HepG2 (cell line): ENCODE data around the gene TRIO. TPM values are rescaled to one million over a fixed set of nuclear protein-coding genes. Genes with fewer than 3 reads are reported as not detected.

ENCODE experiments used
- ATAC-seq: fragments of 200-7000 bp; cut with Tn5 transposase; 3 replicates; pipeline ENCODE4 v1.9.1; 2020; ENCODE audit warnings: mild to moderate bottlenecking, moderate library complexity
- BruUV-seq: library from RNA; stranded (reverse); fragments of 400-500 nt; replicated peaks from 2 replicates; lab custom pipeline; 2021; lab: Mats Ljungman, UMichigan
- CTCF ChIA-PET: fragments of 300-600 bp; formaldehyde crosslinking; extraction: SDS; loops from one replicate; lab custom pipeline; 2021; ENCODE audit warnings: low total read pairs, inconsistent platforms, low intra/inter-chr PET ratio; lab: Yijun Ruan, JAX
- POLR2A ChIA-PET: fragments of 350-600 bp; sonication (Branson Sonifier 250); formaldehyde crosslinking; loops from one replicate; lab custom pipeline; 2020; ENCODE audit warnings: antibody characterized with exemption, inconsistent platforms; lab: Yijun Ruan, JAX
- DNase-seq: peaks from one replicate; pipeline ENCODE4 v3.0.0-alpha.2; 2015; ENCODE audit warnings: low spot score
- FAIRE-seq: peaks from 3 replicates; lab custom pipeline; 2011; peaks lifted over from hg19 to GRCh38; lab: Jason Lieb, UNC
- H2AFZ ChIP-seq: one replicate; pipeline ENCODE4 v1.6.1; 2011; ENCODE audit warnings: low read length, inconsistent platforms
- H3K27ac ChIP-seq: fragments of 300-600 bp; 3 replicates; pipeline ENCODE4 v1.8.0; 2011; ENCODE audit warnings: mixed run types, mild to moderate bottlenecking, mixed read lengths, low read length, inconsistent platforms; ENCODE audit not compliant: insufficient read depth; ENCODE audit errors: extremely low read length
- H3K27me3 ChIP-seq, 2 experiments: fragments of 200-600 bp in 1 of 2; 2 replicates in 1 of 2; 3 replicates in 1 of 2; pipeline versions ENCODE4 v1.6.0 to v1.8.0; 2011; ENCODE audit warnings: low read length in 2 of 2, mild to moderate bottlenecking in 2 of 2, moderate library complexity in 2 of 2, inconsistent platforms in 1 of 2; ENCODE audit not compliant: insufficient read depth in 2 of 2, control insufficient read depth in 1 of 2
- H3K36me3 ChIP-seq, 2 experiments: fragments of 200-600 bp in 1 of 2; replicated peaks in 1 of 2; 2 replicates in 1 of 2; 3 replicates in 1 of 2; pipeline versions ENCODE4 v1.5.1 to v1.8.0; 2011; ENCODE audit warnings: low read length in 2 of 2, inconsistent platforms in 1 of 2; ENCODE audit not compliant: insufficient read depth in 2 of 2, control insufficient read depth in 1 of 2
- H3K4me1 ChIP-seq: 2 replicates; pipeline ENCODE4 v1.5.1; 2012; ENCODE audit warnings: low read length, inconsistent platforms; ENCODE audit not compliant: insufficient read depth
- H3K4me2 ChIP-seq: 2 replicates; pipeline ENCODE4 v1.6.0; 2011; ENCODE audit warnings: low read depth, low read length, inconsistent platforms
- H3K4me3 ChIP-seq, 3 experiments: fragments of 200-600 bp in 1 of 3; sonication (generic), shearing (Covaris generic) in 1 of 3; replicated peaks in 1 of 3; 2 replicates each; pipeline ENCODE4 v1.5.1; 2011 to 2016; ENCODE audit warnings: low read length in 3 of 3, inconsistent platforms in 2 of 3, low read depth in 2 of 3, mild to moderate bottlenecking in 2 of 3, control low read depth in 1 of 3, mixed read lengths in 1 of 3; ENCODE audit not compliant: insufficient read depth in 1 of 3
- H3K79me2 ChIP-seq: one replicate; pipeline ENCODE4 v1.6.1; 2011; ENCODE audit warnings: low read length, inconsistent platforms; ENCODE audit not compliant: insufficient read depth
- H3K9ac ChIP-seq: 2 replicates; pipeline ENCODE4 v1.6.0; 2011; ENCODE audit warnings: mild to moderate bottlenecking, low read depth, low read length, inconsistent platforms; ENCODE audit not compliant: insufficient read depth
- H3K9me3 ChIP-seq: 2 replicates; pipeline ENCODE4 v1.5.1; 2012; ENCODE audit warnings: mild to moderate bottlenecking, low read length
- H4K20me1 ChIP-seq: 2 replicates; pipeline ENCODE4 v1.6.0; 2011; ENCODE audit warnings: inconsistent platforms, mild to moderate bottlenecking, low read length, moderate library complexity; ENCODE audit not compliant: insufficient read depth
- ADNP ChIP-seq: sonication (generic); formaldehyde crosslinking; IDR thresholded peaks from 2 replicates; pipeline ENCODE4 v1.4.0; 2020; ENCODE audit warnings: missing genetic modification reagents
- EP300 ChIP-seq, 3 experiments: sonication (generic) in 1 of 3; formaldehyde crosslinking in 1 of 3; IDR thresholded peaks; 2 replicates each; pipeline versions ENCODE4 v1.5.1 to v1.6.1; 2011 to 2020; ENCODE audit warnings: low read depth in 2 of 3, low read length in 2 of 3, borderline replicate concordance in 1 of 3, improper control_type of control experiment in 1 of 3, mild to moderate bottlenecking in 1 of 3, missing genetic modification reagents in 1 of 3, moderate library complexity in 1 of 3
- GATAD2A ChIP-seq: IDR thresholded peaks from 2 replicates; pipeline ENCODE4 v1.6.1; 2016
- HNRNPUL1 ChIP-seq: fragments of 200-400 bp; formaldehyde crosslinking; IDR thresholded peaks from 2 replicates; pipeline ENCODE4 v1.6.1; 2017; ENCODE audit warnings: low read depth, mild to moderate bottlenecking, low read length, moderate library complexity
- IKZF4 ChIP-seq: sonication (generic); formaldehyde crosslinking; IDR thresholded peaks from 2 replicates; pipeline ENCODE4 v1.5.1; 2020; ENCODE audit warnings: borderline replicate concordance, mild to moderate bottlenecking, low read depth, missing genetic modification reagents; ENCODE audit errors: not compliant biosample characterization
- KDM3A ChIP-seq: IDR thresholded peaks from 2 replicates; pipeline ENCODE4 v1.6.1; 2018; ENCODE audit warnings: low read depth, missing compliant biosample characterization
- SP5 ChIP-seq: IDR thresholded peaks from 2 replicates; pipeline ENCODE4 v1.6.1; 2016; ENCODE audit warnings: low read depth, borderline replicate concordance
- ZNF205 ChIP-seq: IDR thresholded peaks from 2 replicates; pipeline ENCODE4 v1.6.1; 2018; ENCODE audit warnings: missing biosample characterization, missing genetic modification reagents
- ZNF235 ChIP-seq: sonication (generic); formaldehyde crosslinking; IDR thresholded peaks from 2 replicates; pipeline ENCODE4 v1.8.1; 2023; ENCODE audit warnings: mild to moderate bottlenecking, missing genetic modification reagents, borderline replicate concordance
- ZNF296 ChIP-seq: sonication (generic); formaldehyde crosslinking; conservative IDR thresholded peaks from 2 replicates; pipeline ENCODE4 v1.5.0; 2020; ENCODE audit warnings: mild to moderate bottlenecking, missing genetic modification reagents
- WGBS: methylation state at CpG from one replicate; pipeline ENCODE4 v1.1.6; 2017; ENCODE audit warnings: low lambda C conversion rate; 5-methylcytosine and 5-hydroxymethylcytosine counted together
- in situ Hi-C: cut with HindIII; loops from 2 replicates; pipeline ENCODE4 v1.10.0; 2017; ENCODE audit warnings: low pct_unique_long_range_greater_than_20kb; ENCODE audit not compliant: extremely low pct_ligation_motif_present
- intact Hi-C: fragments of 100-400 bp; cut with micrococcal nuclease; formaldehyde crosslinking; loops from one replicate; pipeline ENCODE4 v1.10.0; 2022; ENCODE audit not compliant: unreplicated experiment
- polyA plus RNA-seq, 8 experiments: library from polyadenylated mRNA; depleted of rRNA in 3 of 8; stranded (reverse) in 7 of 8; unstranded in 1 of 8; fragments of >200 nt; fragmentation: Illumina TruSeq in 4 of 8; extraction: Trizol in 4 of 8; gene quantifications; 2 replicates each; pipeline versions ENCODE4 v1.2.1 to v1.2.3, GENCODE V29; 2011 to 2016; ENCODE audit warnings: low read depth in 4 of 8, missing spikeins in 1 of 8, mixed read lengths in 1 of 8; ENCODE audit not compliant: insufficient read depth in 1 of 8
- total RNA-seq, 5 experiments: library from RNA; depleted of rRNA; stranded (reverse); fragments of >200 nt; fragmentation: Illumina TruSeq; extraction: Trizol; gene quantifications; 2 replicates each; pipeline ENCODE4 v1.2.3, GENCODE V29; 2016; ENCODE audit warnings: low read depth in 1 of 5
- TF ChIP-seq, protein P1 (sequence below): sonication (generic); formaldehyde crosslinking; IDR thresholded peaks from 2 replicates; pipeline ENCODE4 v1.4.0; 2020; ENCODE audit warnings: missing genetic modification reagents; ENCODE audit errors: not compliant biosample characterization
- TF ChIP-seq, protein P2 (sequence below): sonication (generic); formaldehyde crosslinking; IDR thresholded peaks from one replicate; pipeline ENCODE4 v1.5.1; 2020; ENCODE audit warnings: mild to moderate bottlenecking, missing genetic modification reagents; ENCODE audit errors: not compliant biosample characterization
- TF ChIP-seq, protein P3 (sequence below): sonication (generic); formaldehyde crosslinking; IDR thresholded peaks from 2 replicates; pipeline ENCODE4 v1.4.0; 2020; ENCODE audit warnings: missing genetic modification reagents

TRIO gene
- total and polyA plus RNA-seq, 2 of the 13 experiments (the other 11 are each of a cell fraction or from before 2014, with no cell fraction given), result 45.2 to 45.9 TPM

DNA sequence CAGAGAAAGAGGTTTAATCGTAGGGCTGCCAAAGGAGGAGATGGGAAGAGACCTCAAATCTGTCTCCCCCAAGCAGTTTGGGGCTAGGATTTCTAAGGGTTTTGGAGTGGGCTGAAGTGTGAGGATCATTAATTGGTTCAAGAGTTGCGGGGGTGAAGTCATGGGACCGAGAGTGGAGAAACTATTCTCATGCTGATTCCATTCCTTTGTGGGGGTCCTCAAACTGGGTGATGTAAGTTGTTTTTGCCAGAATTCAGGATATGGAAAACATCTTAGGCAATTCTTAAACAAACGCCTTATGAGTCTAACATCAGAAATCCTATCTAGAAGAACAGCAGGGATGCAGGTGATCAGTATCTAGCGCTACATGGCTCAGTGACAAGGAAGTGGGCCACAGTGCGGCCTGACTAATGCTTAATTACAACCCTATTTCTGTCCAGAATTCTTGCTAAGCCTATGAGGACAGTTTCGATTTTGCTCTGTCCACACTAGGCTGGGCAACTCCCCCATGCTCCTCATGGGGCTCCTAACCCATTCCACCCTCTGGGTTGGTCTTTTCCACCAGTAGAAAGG is 27.7 kb upstream of the TRIO start:
- BruUV-seq, result no TSS peak
- Histone ChIP-seq H3K4me3 (no peak overlapping the region), H3K27me3 (peaks cover 0 to 14% of the 10 kb centered on the region in 2 experiments; a peak in 1 of 5 replicates), H3K36me3 (no peaks in the 10 kb centered on the region), H3K27ac (no peak overlapping the region), H3K4me2 (no peak overlapping the region), H3K4me1 (peaks cover 30% of the 10 kb centered on the region), H3K9me3 (no peaks in the 10 kb centered on the region), H2AFZ (no peak overlapping the region), H4K20me1 (no peaks in the 10 kb centered on the region), H3K79me2 (no peaks in the 10 kb centered on the region), H3K9ac (no peak overlapping the region)
- POLR2A ChIA-PET, result no interaction called here
- FAIRE-seq, result no peak
- DNase-seq, result no peak
- intact Hi-C loops, result no loop called here
- WGBS, result 62% methylated on average over 7 of the region's 7 CpGs
- in situ Hi-C loops, result no loop called here
- ATAC-seq, result no peak
- CTCF ChIA-PET, result no interaction called here
- TF ChIP-seq, protein P1, sequence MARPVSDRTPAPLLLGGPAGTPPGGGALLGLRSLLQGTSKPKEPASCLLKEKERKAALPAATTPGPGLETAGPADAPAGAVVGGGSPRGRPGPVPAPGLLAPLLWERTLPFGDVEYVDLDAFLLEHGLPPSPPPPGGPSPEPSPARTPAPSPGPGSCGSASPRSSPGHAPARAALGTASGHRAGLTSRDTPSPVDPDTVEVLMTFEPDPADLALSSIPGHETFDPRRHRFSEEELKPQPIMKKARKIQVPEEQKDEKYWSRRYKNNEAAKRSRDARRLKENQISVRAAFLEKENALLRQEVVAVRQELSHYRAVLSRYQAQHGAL (CRISPR knock-in tag), result no peak
- TF ChIP-seq IKZF4 (no peak), EP300 (IDR thresholded peaks at IDR 0.05; ENCODE audit: low read depth in 2 of 2, low read length in 2 of 2) (no peak), EP300 (CRISPR knock-in tag; IDR thresholded peaks at IDR 0.05; ENCODE audit: borderline replicate concordance) (no peak), GATAD2A (CRISPR knock-in tag) (no peak), ZNF205 (CRISPR knock-in tag) (no peak), ADNP (no peak), KDM3A (CRISPR knock-in tag) (no peak), SP5 (CRISPR knock-in tag) (no peak), ZNF296 (CRISPR knock-in tag) (no peak), HNRNPUL1 (no peak), ZNF235 (CRISPR knock-in tag) (no peak)
- TF ChIP-seq, protein P2, sequence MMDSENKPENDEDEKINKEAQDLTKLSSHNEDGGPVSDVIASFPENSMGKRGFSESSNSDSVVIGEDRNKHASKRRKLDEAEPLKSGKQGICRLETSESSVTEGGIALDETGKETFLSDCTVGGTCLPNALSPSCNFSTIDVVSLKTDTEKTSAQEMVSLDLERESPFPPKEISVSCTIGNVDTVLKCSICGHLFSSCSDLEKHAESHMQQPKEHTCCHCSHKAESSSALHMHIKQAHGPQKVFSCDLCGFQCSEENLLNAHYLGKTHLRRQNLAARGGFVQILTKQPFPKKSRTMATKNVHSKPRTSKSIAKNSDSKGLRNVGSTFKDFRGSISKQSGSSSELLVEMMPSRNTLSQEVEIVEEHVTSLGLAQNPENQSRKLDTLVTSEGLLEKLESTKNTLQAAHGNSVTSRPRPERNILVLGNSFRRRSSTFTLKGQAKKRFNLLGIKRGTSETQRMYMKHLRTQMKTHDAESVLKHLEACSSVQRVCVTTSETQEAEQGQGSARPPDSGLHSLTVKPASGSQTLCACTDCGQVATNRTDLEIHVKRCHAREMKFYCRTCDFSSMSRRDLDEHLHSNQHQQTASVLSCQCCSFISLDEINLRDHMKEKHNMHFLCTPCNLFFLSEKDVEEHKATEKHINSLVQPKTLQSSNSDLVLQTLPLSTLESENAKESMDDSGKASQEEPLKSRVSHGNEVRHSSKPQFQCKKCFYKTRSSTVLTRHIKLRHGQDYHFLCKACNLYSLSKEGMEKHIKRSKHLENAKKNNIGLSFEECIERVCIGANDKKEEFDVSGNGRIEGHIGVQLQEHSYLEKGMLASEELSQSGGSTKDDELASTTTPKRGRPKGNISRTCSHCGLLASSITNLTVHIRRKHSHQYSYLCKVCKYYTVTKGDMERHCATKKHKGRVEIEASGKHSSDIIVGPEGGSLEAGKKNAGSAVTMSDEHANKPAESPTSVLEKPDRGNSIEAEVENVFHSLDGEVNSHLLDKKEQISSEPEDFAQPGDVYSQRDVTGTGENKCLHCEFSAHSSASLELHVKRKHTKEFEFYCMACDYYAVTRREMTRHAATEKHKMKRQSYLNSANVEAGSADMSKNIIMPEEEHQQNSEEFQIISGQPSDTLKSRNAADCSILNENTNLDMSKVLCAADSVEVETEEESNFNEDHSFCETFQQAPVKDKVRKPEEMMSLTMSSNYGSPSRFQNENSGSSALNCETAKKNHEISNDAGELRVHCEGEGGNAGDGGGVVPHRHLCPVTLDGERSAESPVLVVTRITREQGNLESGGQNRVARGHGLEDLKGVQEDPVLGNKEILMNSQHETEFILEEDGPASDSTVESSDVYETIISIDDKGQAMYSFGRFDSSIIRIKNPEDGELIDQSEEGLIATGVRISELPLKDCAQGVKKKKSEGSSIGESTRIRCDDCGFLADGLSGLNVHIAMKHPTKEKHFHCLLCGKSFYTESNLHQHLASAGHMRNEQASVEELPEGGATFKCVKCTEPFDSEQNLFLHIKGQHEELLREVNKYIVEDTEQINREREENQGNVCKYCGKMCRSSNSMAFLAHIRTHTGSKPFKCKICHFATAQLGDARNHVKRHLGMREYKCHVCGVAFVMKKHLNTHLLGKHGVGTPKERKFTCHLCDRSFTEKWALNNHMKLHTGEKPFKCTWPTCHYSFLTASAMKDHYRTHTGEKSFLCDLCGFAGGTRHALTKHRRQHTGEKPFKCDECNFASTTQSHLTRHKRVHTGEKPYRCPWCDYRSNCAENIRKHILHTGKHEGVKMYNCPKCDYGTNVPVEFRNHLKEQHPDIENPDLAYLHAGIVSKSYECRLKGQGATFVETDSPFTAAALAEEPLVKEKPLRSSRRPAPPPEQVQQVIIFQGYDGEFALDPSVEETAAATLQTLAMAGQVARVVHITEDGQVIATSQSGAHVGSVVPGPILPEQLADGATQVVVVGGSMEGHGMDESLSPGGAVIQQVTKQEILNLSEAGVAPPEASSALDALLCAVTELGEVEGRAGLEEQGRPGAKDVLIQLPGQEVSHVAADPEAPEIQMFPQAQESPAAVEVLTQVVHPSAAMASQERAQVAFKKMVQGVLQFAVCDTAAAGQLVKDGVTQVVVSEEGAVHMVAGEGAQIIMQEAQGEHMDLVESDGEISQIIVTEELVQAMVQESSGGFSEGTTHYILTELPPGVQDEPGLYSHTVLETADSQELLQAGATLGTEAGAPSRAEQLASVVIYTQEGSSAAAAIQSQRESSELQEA (CRISPR knock-in tag), result no peak
- TF ChIP-seq, protein P3, sequence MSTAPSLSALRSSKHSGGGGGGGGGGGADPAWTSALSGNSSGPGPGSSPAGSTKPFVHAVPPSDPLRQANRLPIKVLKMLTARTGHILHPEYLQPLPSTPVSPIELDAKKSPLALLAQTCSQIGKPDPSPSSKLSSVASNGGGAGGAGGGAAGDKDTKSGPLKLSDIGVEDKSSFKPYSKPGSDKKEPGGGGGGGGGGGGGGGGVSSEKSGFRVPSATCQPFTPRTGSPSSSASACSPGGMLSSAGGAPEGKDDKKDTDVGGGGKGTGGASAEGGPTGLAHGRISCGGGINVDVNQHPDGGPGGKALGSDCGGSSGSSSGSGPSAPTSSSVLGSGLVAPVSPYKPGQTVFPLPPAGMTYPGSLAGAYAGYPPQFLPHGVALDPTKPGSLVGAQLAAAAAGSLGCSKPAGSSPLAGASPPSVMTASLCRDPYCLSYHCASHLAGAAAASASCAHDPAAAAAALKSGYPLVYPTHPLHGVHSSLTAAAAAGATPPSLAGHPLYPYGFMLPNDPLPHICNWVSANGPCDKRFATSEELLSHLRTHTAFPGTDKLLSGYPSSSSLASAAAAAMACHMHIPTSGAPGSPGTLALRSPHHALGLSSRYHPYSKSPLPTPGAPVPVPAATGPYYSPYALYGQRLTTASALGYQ, result no peak
